ENCODE measurements around the gene ADAP2.
"Not testable (repeated sequence)": the region's sequence is repeated elsewhere in the genome, so short reads cannot be mapped to it uniquely, and the experiment has no call there.

ADAP2 gene

GRCh38 chr17:30970831-30971567 lies 49.3 kb downstream of the ADAP2 start, which contains the start of gene RNF135:
Gene RNF135 (plus strand): TSS chr17:30971039. CDS start chr17:30971074, 35 bp downstream.
- peak; percentile 45 for DNase-seq

- no peak for DNase-seq
Measured at GRCh38 chr17:30975042-30975820, 53.5 kb downstream of the ADAP2 start.

- DNase-seq: not testable (repeated sequence)
Measured at GRCh38 chr17:30979919-30980318, 58.2 kb downstream of the ADAP2 start.

GRCh38 chr17:30981531-30982519 lies 60.1 kb downstream of the ADAP2 start:
- DNase-seq: no peak

GRCh38 chr17:30982855-30983254 lies 61.1 kb downstream of the ADAP2 start:
- DNase-seq: no peak

- DNase-seq: no peak
Measured at GRCh38 chr17:30990458-30990857, 68.7 kb downstream of the ADAP2 start.

GRCh38 chr17:30992551-30992950 lies 70.8 kb downstream of the ADAP2 start:
- DNase-seq: no peak

GRCh38 chr17:30995347-30995746 lies 73.6 kb downstream of the ADAP2 start:
- DNase-seq: no peak

GRCh38 chr17:30996486-30996885 lies 74.7 kb downstream of the ADAP2 start:
- DNase-seq: no peak

- DNase-seq: no peak
Measured at GRCh38 chr17:30997270-30997669, 75.5 kb downstream of the ADAP2 start.

- no peak for DNase-seq
Measured at GRCh38 chr17:30997842-30998241, 76.1 kb downstream of the ADAP2 start.

GRCh38 chr17:31002047-31002446 lies 80.3 kb downstream of the ADAP2 start:
- no peak for DNase-seq

GRCh38 chr17:31003225-31003866 lies 81.6 kb downstream of the ADAP2 start:
- DNase-seq: no peak

- no peak for DNase-seq
Measured at GRCh38 chr17:31004160-31004559, 82.4 kb downstream of the ADAP2 start.

- no peak for DNase-seq
Measured at GRCh38 chr17:31007695-31008373, 86.1 kb downstream of the ADAP2 start.

- peak; percentile 21 for DNase-seq
Measured at GRCh38 chr17:31008374-31009041, 86.8 kb downstream of the ADAP2 start.

Data from NCI-H748 treated with DMSO at 0.1 percent for 48 hours (cell line).